H9 (cell line): Measurements from ENCODE around the gene PPM1N. TPM values are rescaled to one million over a fixed set of nuclear protein-coding genes. Genes with fewer than 3 reads are reported as not detected.

Source experiments
- DNase-seq: peaks from one replicate; pipeline ENCODE4 v3.0.0-alpha.2; 2017
- H2AFZ ChIP-seq: one replicate; pipeline ENCODE4 v1.6.1; 2013; ENCODE audit warnings: mild to moderate bottlenecking, low read length, control low read depth, moderate library complexity
- H2AK5ac ChIP-seq: 2 replicates; pipeline ENCODE4 v1.6.1; 2013; ENCODE audit warnings: low read length, control low read depth, mixed read lengths; ENCODE audit not compliant: insufficient read length
- H2BK120ac ChIP-seq: one replicate; pipeline ENCODE4 v1.6.1; 2013; ENCODE audit warnings: low read depth, mild to moderate bottlenecking, low read length, control low read depth, inconsistent platforms; ENCODE audit not compliant: poor library complexity, severe bottlenecking
- H2BK12ac ChIP-seq: 2 replicates; pipeline ENCODE4 v1.6.1; 2013; ENCODE audit warnings: low read length, control low read depth, mixed read lengths, low read depth; ENCODE audit not compliant: insufficient read length
- H2BK15ac ChIP-seq: 2 replicates; pipeline ENCODE4 v1.6.1; 2013; ENCODE audit warnings: low read depth, low read length, control low read depth
- H2BK20ac ChIP-seq: one replicate; pipeline ENCODE4 v1.6.1; 2013; ENCODE audit warnings: low read depth, mild to moderate bottlenecking, low read length, control low read depth, inconsistent platforms; ENCODE audit not compliant: poor library complexity, severe bottlenecking
- H2BK5ac ChIP-seq: 2 replicates; pipeline ENCODE4 v1.6.1; 2013; ENCODE audit warnings: low read length, control low read depth, mixed read lengths; ENCODE audit not compliant: insufficient read length
- H3K14ac ChIP-seq: 2 replicates; pipeline ENCODE4 v1.6.1; 2013; ENCODE audit warnings: low read length, control low read depth; ENCODE audit not compliant: insufficient read depth
- H3K18ac ChIP-seq: 2 replicates; pipeline ENCODE4 v1.6.1; 2013; ENCODE audit warnings: low read depth, mild to moderate bottlenecking, mixed read lengths, low read length, control low read depth; ENCODE audit not compliant: insufficient read length
- H3K23ac ChIP-seq: 2 replicates; pipeline ENCODE4 v1.6.1; 2013; ENCODE audit warnings: low read length, control low read depth, mixed read lengths, low read depth; ENCODE audit not compliant: insufficient read length
- H3K23me2 ChIP-seq: 2 replicates; pipeline ENCODE4 v1.6.1; 2013; ENCODE audit warnings: low read depth, mild to moderate bottlenecking, mixed read lengths, low read length, control low read depth; ENCODE audit not compliant: insufficient read length, poor library complexity, severe bottlenecking
- H3K27ac ChIP-seq: 2 replicates; pipeline ENCODE4 v1.5.1; 2013; ENCODE audit warnings: low read length, control low read depth, mixed read lengths, low read depth; ENCODE audit not compliant: insufficient read length
- H3K27me3 ChIP-seq: 2 replicates; pipeline ENCODE4 v1.6.1; 2013; ENCODE audit warnings: low read length, control low read depth, inconsistent platforms; ENCODE audit not compliant: insufficient read depth
- H3K4ac ChIP-seq: 2 replicates; pipeline ENCODE4 v1.6.1; 2013; ENCODE audit warnings: low read depth, mild to moderate bottlenecking, control low read depth, inconsistent platforms, low read length, moderate library complexity
- H3K4me1 ChIP-seq: 2 replicates; pipeline ENCODE4 v1.6.1; 2013; ENCODE audit warnings: low read length, control low read depth, inconsistent platforms; ENCODE audit not compliant: insufficient read depth
- H3K4me2 ChIP-seq: 2 replicates; pipeline ENCODE4 v1.6.1; 2013; ENCODE audit warnings: low read length, control low read depth, mixed read lengths; ENCODE audit not compliant: insufficient read length, insufficient read depth
- H3K56ac ChIP-seq: 2 replicates; pipeline ENCODE4 v1.6.1; 2013; ENCODE audit warnings: low read depth, mild to moderate bottlenecking, mixed read lengths, low read length, control low read depth; ENCODE audit not compliant: insufficient read length
- H3K79me1 ChIP-seq: 2 replicates; pipeline ENCODE4 v1.6.1; 2013; ENCODE audit warnings: low read depth, mild to moderate bottlenecking, moderate library complexity, low read length, control low read depth, inconsistent platforms; ENCODE audit not compliant: insufficient read depth, poor library complexity, severe bottlenecking
- H3K79me2 ChIP-seq: 2 replicates; pipeline ENCODE4 v1.6.1; 2013; ENCODE audit warnings: low read length, control low read depth, inconsistent platforms; ENCODE audit not compliant: insufficient read depth
- H3K9ac ChIP-seq: 2 replicates; pipeline ENCODE4 v1.6.1; 2013; ENCODE audit warnings: low read length, control low read depth, mixed read lengths; ENCODE audit not compliant: insufficient read length; ENCODE audit errors: extremely low read depth
- H3K9me3 ChIP-seq: one replicate; pipeline ENCODE4 v1.6.1; 2013; ENCODE audit warnings: low read depth, low read length, inconsistent platforms; ENCODE audit not compliant: control insufficient read depth
- H3T11ph ChIP-seq: one replicate; pipeline ENCODE4 v1.6.1; 2013; ENCODE audit warnings: mild to moderate bottlenecking, low read length, control low read depth, inconsistent platforms
- H4K20me1 ChIP-seq: one replicate; pipeline ENCODE4 v1.6.1; 2013; ENCODE audit not compliant: control insufficient read depth, insufficient read length, insufficient read depth
- H4K5ac ChIP-seq: 2 replicates; pipeline ENCODE4 v1.6.1; 2013; ENCODE audit warnings: low read depth, mild to moderate bottlenecking, mixed read lengths, low read length, control low read depth; ENCODE audit not compliant: insufficient read length
- H4K8ac ChIP-seq: replicated peaks from 2 replicates; pipeline ENCODE4 v1.6.1; 2013; ENCODE audit warnings: low read length, control low read depth, mixed read lengths, low read depth; ENCODE audit not compliant: insufficient read length
- H4K91ac ChIP-seq: 2 replicates; pipeline ENCODE4 v1.6.1; 2013; ENCODE audit warnings: low read depth, mild to moderate bottlenecking, moderate library complexity, mixed read lengths, low read length, control low read depth; ENCODE audit not compliant: insufficient read length
- H3K27ac Mint-ChIP-seq, 3 experiments: 2 replicates in 2 of 3; 3 replicates in 1 of 3; pipeline ENCODE4 v1.8.0; 2020 to 2021; ENCODE audit warnings: mixed read lengths in 3 of 3, mild to moderate bottlenecking in 1 of 3, moderate library complexity in 1 of 3
- H3K27me3 Mint-ChIP-seq: 2 replicates; pipeline ENCODE4 v1.8.0; 2021; ENCODE audit warnings: low read depth, mild to moderate bottlenecking, moderate library complexity, mixed read lengths
- H3K36me3 Mint-ChIP-seq, 3 experiments: 2 replicates in 2 of 3; 3 replicates in 1 of 3; pipeline ENCODE4 v1.8.0; 2020 to 2021; ENCODE audit warnings: low read depth in 3 of 3, mixed read lengths in 3 of 3; ENCODE audit not compliant: insufficient read depth in 1 of 3
- H3K4me1 Mint-ChIP-seq, 2 experiments: 2 replicates each; pipeline ENCODE4 v1.8.0; 2020; ENCODE audit warnings: mixed read lengths in 2 of 2
- H3K4me3 Mint-ChIP-seq, 2 experiments: 2 replicates in 1 of 2; 3 replicates in 1 of 2; pipeline ENCODE4 v1.8.0; 2020 to 2021; ENCODE audit warnings: mild to moderate bottlenecking in 2 of 2, mixed read lengths in 2 of 2, moderate library complexity in 1 of 2
- H3K9me3 Mint-ChIP-seq, 2 experiments: 2 replicates in 1 of 2; 3 replicates in 1 of 2; pipeline ENCODE4 v1.8.0; 2020; ENCODE audit warnings: mild to moderate bottlenecking in 2 of 2, mixed read lengths in 2 of 2, moderate library complexity in 1 of 2
- WGBS: extraction: QIAGEN DNeasy Blood & Tissue Kit; methylation state at CpG from one replicate; pipeline ENCODE4 v1.1.7; 2013; ENCODE audit warnings: missing lambda C conversion rate, low lambda C conversion rate, mixed read lengths; ENCODE audit not compliant: insufficient read length; ENCODE audit errors: extremely low coverage; 5-methylcytosine and 5-hydroxymethylcytosine counted together
- total RNA-seq: library from RNA; stranded (reverse); gene quantifications from 2 replicates; pipeline ENCODE4 v1.2.1, GENCODE V29; 2021
- TF ChIP-seq, protein P1 (sequence below): fragments of 200-600 bp; sonication (generic); conservative IDR thresholded peaks from 3 replicates; pipeline ENCODE4 v1.8.0; 2021; ENCODE audit warnings: antibody characterized with exemption, mild to moderate bottlenecking

Gene PPM1N
- total RNA-seq, 1 experiment from 2014 or later = 7.7 TPM

DNA sequence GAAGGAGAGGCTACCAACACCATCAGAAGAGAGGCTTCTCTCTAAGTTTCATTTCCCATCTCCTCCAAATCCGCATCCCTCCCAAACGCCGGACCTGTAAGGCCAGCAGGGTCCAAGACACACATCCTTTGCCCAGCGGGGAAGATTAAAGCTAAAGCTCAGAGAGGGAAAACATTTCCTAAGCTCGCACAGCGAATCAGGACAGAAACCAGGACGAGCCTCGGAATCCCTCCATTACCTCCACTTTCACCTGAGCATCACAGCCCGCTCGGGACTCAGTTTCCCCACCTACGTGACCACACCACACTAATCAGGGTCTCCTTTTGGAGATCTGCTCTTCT lies 31.2 kb upstream of the PPM1N start:
- Histone ChIP-seq H3T11ph (peak overlapping the region; percentile 89), H3K4ac (peak overlapping the region; percentile 87; the same call in 1 of the 2 replicates), H2BK5ac (no peak overlapping the region), H2BK12ac (peak overlapping the region; percentile 93), H2AK5ac (no peak overlapping the region), H3K4me1 (no peaks in the 10 kb centered on the region), H2BK20ac (peak overlapping the region; percentile 95), H3K27me3 (no peaks in the 10 kb centered on the region; the same call in 1 of the 2 replicates), H2AFZ (peak overlapping the region; percentile 27), H4K91ac (no peak overlapping the region), H3K79me1 (no peaks in the 10 kb centered on the region), H2BK15ac (0 out of 2 replicates have a peak overlapping the region, but pooled peaks have one; percentile 42), H4K20me1 (no peaks in the 10 kb centered on the region), H4K8ac (no peak overlapping the region), H3K14ac (peak overlapping the region; percentile 88; the same call in 1 of the 2 replicates), H2BK120ac (peak overlapping the region; percentile 84), H3K23ac (no peak overlapping the region), H3K4me2 (peak overlapping the region; percentile 84), H3K18ac (peak overlapping the region; percentile 86), H3K79me2 (no peaks in the 10 kb centered on the region), H3K56ac (no peak overlapping the region), H4K5ac (no peak overlapping the region), H3K9ac (peak overlapping the region; percentile 42), H3K27ac (no peak overlapping the region), H3K23me2 (peaks cover 19% of the 10 kb centered on the region), H3K9me3 (no peaks in the 10 kb centered on the region)
- DNase-seq = no peak
- TF ChIP-seq, protein P1, sequence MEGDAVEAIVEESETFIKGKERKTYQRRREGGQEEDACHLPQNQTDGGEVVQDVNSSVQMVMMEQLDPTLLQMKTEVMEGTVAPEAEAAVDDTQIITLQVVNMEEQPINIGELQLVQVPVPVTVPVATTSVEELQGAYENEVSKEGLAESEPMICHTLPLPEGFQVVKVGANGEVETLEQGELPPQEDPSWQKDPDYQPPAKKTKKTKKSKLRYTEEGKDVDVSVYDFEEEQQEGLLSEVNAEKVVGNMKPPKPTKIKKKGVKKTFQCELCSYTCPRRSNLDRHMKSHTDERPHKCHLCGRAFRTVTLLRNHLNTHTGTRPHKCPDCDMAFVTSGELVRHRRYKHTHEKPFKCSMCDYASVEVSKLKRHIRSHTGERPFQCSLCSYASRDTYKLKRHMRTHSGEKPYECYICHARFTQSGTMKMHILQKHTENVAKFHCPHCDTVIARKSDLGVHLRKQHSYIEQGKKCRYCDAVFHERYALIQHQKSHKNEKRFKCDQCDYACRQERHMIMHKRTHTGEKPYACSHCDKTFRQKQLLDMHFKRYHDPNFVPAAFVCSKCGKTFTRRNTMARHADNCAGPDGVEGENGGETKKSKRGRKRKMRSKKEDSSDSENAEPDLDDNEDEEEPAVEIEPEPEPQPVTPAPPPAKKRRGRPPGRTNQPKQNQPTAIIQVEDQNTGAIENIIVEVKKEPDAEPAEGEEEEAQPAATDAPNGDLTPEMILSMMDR = no peak
- H3K27me3 Mint-ChIP-seq = peaks cover 23% of the 10 kb centered on the region
- peak overlapping the region; percentile 80 to 92 for H3K4me3 Mint-ChIP-seq
- peak overlapping the region; percentile 7 to 89 (median 49); a peak in 4 of 7 replicates for H3K27ac Mint-ChIP-seq
- no CpG with 5 or more reads among the region's 11 CpGs for WGBS
- peaks cover 0 to 7% (median 0%) of the 10 kb centered on the region in 3 experiments; a peak in 1 of 7 replicates for H3K36me3 Mint-ChIP-seq
- no peaks in the 10 kb centered on the region; a peak in 1 of 5 replicates for H3K9me3 Mint-ChIP-seq
- peaks cover 17 to 42% of the 10 kb centered on the region in 2 experiments for H3K4me1 Mint-ChIP-seq
